HEK293 (cell line): Measurements from ENCODE around the gene FRMD4A.

Experiments
- CTCF ChIP-seq: fragments of 450-650 bp; formaldehyde crosslinking; IDR thresholded peaks from 2 replicates; pipeline ENCODE4 v1.5.1; 2016; ENCODE audit warnings: missing biosample characterization, missing genetic modification characterization
- GFI1B ChIP-seq: fragments of 450-650 bp; formaldehyde crosslinking; IDR thresholded peaks from 2 replicates; pipeline ENCODE4 v1.5.1; 2016; ENCODE audit warnings: missing biosample characterization, missing genetic modification characterization
- GLIS1 ChIP-seq: fragments of 450-650 bp; formaldehyde crosslinking; IDR thresholded peaks from 2 replicates; pipeline ENCODE4 v1.5.1; 2016; ENCODE audit warnings: missing biosample characterization, missing genetic modification characterization
- HIC1 ChIP-seq: fragments of 450-650 bp; formaldehyde crosslinking; IDR thresholded peaks from 2 replicates; pipeline ENCODE4 v1.5.1; 2016; ENCODE audit warnings: missing biosample characterization, missing genetic modification characterization
- MEIS1 ChIP-seq: sonication (generic); formaldehyde crosslinking; IDR thresholded peaks from 2 replicates; pipeline ENCODE4 v1.8.1; 2022; ENCODE audit warnings: missing genetic modification reagents, mild to moderate bottlenecking, borderline replicate concordance
- OSR2 ChIP-seq: fragments of 450-650 bp; formaldehyde crosslinking; IDR thresholded peaks from 2 replicates; pipeline ENCODE4 v1.5.1; 2016; ENCODE audit warnings: missing biosample characterization, missing genetic modification characterization
- SP2 ChIP-seq: fragments of 450-650 bp; formaldehyde crosslinking; IDR thresholded peaks from 2 replicates; pipeline ENCODE4 v1.5.1; 2016; ENCODE audit warnings: missing biosample characterization, missing genetic modification characterization
- YY1 ChIP-seq: fragments of 450-650 bp; formaldehyde crosslinking; IDR thresholded peaks from 2 replicates; pipeline ENCODE4 v1.5.1; 2018; ENCODE audit warnings: missing biosample characterization, missing genetic modification characterization
- YY2 ChIP-seq: fragments of 450-650 bp; formaldehyde crosslinking; IDR thresholded peaks from 2 replicates; pipeline ENCODE4 v1.5.1; 2016; ENCODE audit warnings: missing biosample characterization, missing genetic modification characterization
- ZBTB17 ChIP-seq: fragments of 450-650 bp; formaldehyde crosslinking; IDR thresholded peaks from 2 replicates; pipeline ENCODE4 v1.5.1; 2016; ENCODE audit warnings: missing biosample characterization, missing genetic modification characterization
- ZFHX2 ChIP-seq: fragments of 450-650 bp; formaldehyde crosslinking; conservative IDR thresholded peaks from 2 replicates; pipeline ENCODE4 v1.5.1; 2016; ENCODE audit warnings: missing biosample characterization, missing genetic modification characterization
- ZNF140 ChIP-seq: fragments of 450-650 bp; formaldehyde crosslinking; IDR thresholded peaks from 2 replicates; pipeline ENCODE4 v1.5.1; 2016; ENCODE audit warnings: missing biosample characterization, missing genetic modification characterization
- ZNF146 ChIP-seq: fragments of 450-650 bp; formaldehyde crosslinking; IDR thresholded peaks from 2 replicates; pipeline ENCODE4 v1.5.1; 2016; ENCODE audit warnings: missing biosample characterization, missing genetic modification characterization
- ZNF211 ChIP-seq: fragments of 450-650 bp; formaldehyde crosslinking; IDR thresholded peaks from 2 replicates; pipeline ENCODE4 v1.5.1; 2016; ENCODE audit warnings: low read depth, missing biosample characterization, missing genetic modification characterization
- ZNF214 ChIP-seq: fragments of 450-650 bp; formaldehyde crosslinking; IDR thresholded peaks from 2 replicates; pipeline ENCODE4 v1.5.1; 2017; ENCODE audit warnings: missing biosample characterization, mild to moderate bottlenecking, missing genetic modification characterization, borderline replicate concordance
- ZNF24 ChIP-seq: fragments of 450-650 bp; formaldehyde crosslinking; IDR thresholded peaks from 2 replicates; pipeline ENCODE4 v1.5.1; 2016; ENCODE audit warnings: missing biosample characterization, missing genetic modification characterization
- ZNF292 ChIP-seq: fragments of 450-650 bp; formaldehyde crosslinking; IDR thresholded peaks from 2 replicates; pipeline ENCODE4 v1.5.1; 2016; ENCODE audit warnings: low read depth, missing biosample characterization, missing genetic modification characterization, borderline replicate concordance
- ZNF391 ChIP-seq: fragments of 450-650 bp; formaldehyde crosslinking; IDR thresholded peaks from 2 replicates; pipeline ENCODE4 v1.5.1; 2016; ENCODE audit warnings: low read depth, missing biosample characterization, missing genetic modification characterization, borderline replicate concordance
- ZNF426 ChIP-seq: fragments of 450-650 bp; formaldehyde crosslinking; IDR thresholded peaks from 2 replicates; pipeline ENCODE4 v1.5.1; 2017; ENCODE audit warnings: missing biosample characterization, missing genetic modification characterization, mild to moderate bottlenecking, inconsistent platforms, moderate library complexity
- ZNF529 ChIP-seq: fragments of 450-650 bp; formaldehyde crosslinking; IDR thresholded peaks from 2 replicates; pipeline ENCODE4 v1.5.1; 2017; ENCODE audit warnings: missing genetic modification characterization, missing biosample characterization; ENCODE audit not compliant: insufficient replicate concordance
- ZNF571 ChIP-seq: fragments of 450-650 bp; formaldehyde crosslinking; IDR thresholded peaks from 2 replicates; pipeline ENCODE4 v1.5.0; 2017; ENCODE audit warnings: missing biosample characterization, missing genetic modification characterization
- ZNF629 ChIP-seq: fragments of 450-650 bp; formaldehyde crosslinking; IDR thresholded peaks from 2 replicates; pipeline ENCODE4 v1.5.1; 2017; ENCODE audit warnings: missing biosample characterization, missing genetic modification characterization
- ZNF654 ChIP-seq: fragments of 450-650 bp; formaldehyde crosslinking; IDR thresholded peaks from 2 replicates; pipeline ENCODE4 v1.5.1; 2016; ENCODE audit warnings: low read depth, missing biosample characterization, missing genetic modification characterization
- ZNF677 ChIP-seq: fragments of 450-650 bp; IDR thresholded peaks from 2 replicates; pipeline ENCODE4 v1.5.0; 2018; ENCODE audit warnings: missing biosample characterization, mild to moderate bottlenecking, missing genetic modification characterization, moderate library complexity
- ZNF768 ChIP-seq: fragments of 450-650 bp; formaldehyde crosslinking; IDR thresholded peaks from 2 replicates; pipeline ENCODE4 v1.5.1; 2018; ENCODE audit warnings: missing biosample characterization, mild to moderate bottlenecking, missing genetic modification characterization
- TF ChIP-seq, protein P1 (sequence below): fragments of 450-650 bp; formaldehyde crosslinking; IDR thresholded peaks from 2 replicates; pipeline ENCODE4 v1.5.1; 2016; ENCODE audit warnings: missing biosample characterization, missing genetic modification characterization, low read depth
- TF ChIP-seq, protein P2 (sequence below): fragments of 450-650 bp; formaldehyde crosslinking; IDR thresholded peaks from 2 replicates; pipeline ENCODE4 v1.5.1; 2016; ENCODE audit warnings: missing biosample characterization, missing genetic modification characterization
- TF ChIP-seq, protein P3 (sequence below): fragments of 450-650 bp; formaldehyde crosslinking; IDR thresholded peaks from 2 replicates; pipeline ENCODE4 v1.5.1; 2016; ENCODE audit warnings: missing biosample characterization, missing genetic modification characterization
- TF ChIP-seq, protein P4 (sequence below): fragments of 450-650 bp; formaldehyde crosslinking; IDR thresholded peaks from 2 replicates; pipeline ENCODE4 v1.5.1; 2017; ENCODE audit warnings: missing biosample characterization, missing genetic modification characterization

Gene FRMD4A

GRCh38 chr10:14032406-14032998, 298.2 kb downstream of the FRMD4A start (continued):
- TF ChIP-seq, protein P1, sequence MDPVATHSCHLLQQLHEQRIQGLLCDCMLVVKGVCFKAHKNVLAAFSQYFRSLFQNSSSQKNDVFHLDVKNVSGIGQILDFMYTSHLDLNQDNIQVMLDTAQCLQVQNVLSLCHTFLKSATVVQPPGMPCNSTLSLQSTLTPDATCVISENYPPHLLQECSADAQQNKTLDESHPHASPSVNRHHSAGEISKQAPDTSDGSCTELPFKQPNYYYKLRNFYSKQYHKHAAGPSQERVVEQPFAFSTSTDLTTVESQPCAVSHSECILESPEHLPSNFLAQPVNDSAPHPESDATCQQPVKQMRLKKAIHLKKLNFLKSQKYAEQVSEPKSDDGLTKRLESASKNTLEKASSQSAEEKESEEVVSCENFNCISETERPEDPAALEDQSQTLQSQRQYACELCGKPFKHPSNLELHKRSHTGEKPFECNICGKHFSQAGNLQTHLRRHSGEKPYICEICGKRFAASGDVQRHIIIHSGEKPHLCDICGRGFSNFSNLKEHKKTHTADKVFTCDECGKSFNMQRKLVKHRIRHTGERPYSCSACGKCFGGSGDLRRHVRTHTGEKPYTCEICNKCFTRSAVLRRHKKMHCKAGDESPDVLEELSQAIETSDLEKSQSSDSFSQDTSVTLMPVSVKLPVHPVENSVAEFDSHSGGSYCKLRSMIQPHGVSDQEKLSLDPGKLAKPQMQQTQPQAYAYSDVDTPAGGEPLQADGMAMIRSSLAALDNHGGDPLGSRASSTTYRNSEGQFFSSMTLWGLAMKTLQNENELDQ (tag by site-specific recombination), result no peak
- TF ChIP-seq ZNF654 (peak; percentile 16; the same call in 1 of the 2 replicates), ZNF426 (tag by site-specific recombination) (no peak), ZFHX2 (tag by site-specific recombination) (peak; percentile 36; the same call in 1 of the 2 replicates), ZNF140 (tag by site-specific recombination) (no peak), ZNF292 (tag by site-specific recombination) (no peak), GFI1B (tag by site-specific recombination) (no peak), SP2 (tag by site-specific recombination) (no peak), ZBTB17 (tag by site-specific recombination) (no peak), ZNF391 (tag by site-specific recombination) (no peak), ZNF146 (tag by site-specific recombination) (no peak), ZNF677 (tag by site-specific recombination) (no peak), GLIS1 (tag by site-specific recombination) (no peak), MEIS1 (no peak), YY2 (no peak), HIC1 (no peak), OSR2 (tag by site-specific recombination) (no peak), ZNF214 (no peak), YY1 (tag by site-specific recombination) (no peak), ZNF529 (no peak), CTCF (peak; percentile 69), ZNF24 (tag by site-specific recombination) (0 out of 2 replicates have a peak, but pooled peaks have one; percentile 25), ZNF768 (no peak), ZNF629 (tag by site-specific recombination) (no peak), ZNF571 (no peak), ZNF211 (tag by site-specific recombination) (no peak)
- TF ChIP-seq, protein P2, sequence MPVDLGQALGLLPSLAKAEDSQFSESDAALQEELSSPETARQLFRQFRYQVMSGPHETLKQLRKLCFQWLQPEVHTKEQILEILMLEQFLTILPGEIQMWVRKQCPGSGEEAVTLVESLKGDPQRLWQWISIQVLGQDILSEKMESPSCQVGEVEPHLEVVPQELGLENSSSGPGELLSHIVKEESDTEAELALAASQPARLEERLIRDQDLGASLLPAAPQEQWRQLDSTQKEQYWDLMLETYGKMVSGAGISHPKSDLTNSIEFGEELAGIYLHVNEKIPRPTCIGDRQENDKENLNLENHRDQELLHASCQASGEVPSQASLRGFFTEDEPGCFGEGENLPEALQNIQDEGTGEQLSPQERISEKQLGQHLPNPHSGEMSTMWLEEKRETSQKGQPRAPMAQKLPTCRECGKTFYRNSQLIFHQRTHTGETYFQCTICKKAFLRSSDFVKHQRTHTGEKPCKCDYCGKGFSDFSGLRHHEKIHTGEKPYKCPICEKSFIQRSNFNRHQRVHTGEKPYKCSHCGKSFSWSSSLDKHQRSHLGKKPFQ (tag by site-specific recombination), result no peak
- TF ChIP-seq, protein P3, sequence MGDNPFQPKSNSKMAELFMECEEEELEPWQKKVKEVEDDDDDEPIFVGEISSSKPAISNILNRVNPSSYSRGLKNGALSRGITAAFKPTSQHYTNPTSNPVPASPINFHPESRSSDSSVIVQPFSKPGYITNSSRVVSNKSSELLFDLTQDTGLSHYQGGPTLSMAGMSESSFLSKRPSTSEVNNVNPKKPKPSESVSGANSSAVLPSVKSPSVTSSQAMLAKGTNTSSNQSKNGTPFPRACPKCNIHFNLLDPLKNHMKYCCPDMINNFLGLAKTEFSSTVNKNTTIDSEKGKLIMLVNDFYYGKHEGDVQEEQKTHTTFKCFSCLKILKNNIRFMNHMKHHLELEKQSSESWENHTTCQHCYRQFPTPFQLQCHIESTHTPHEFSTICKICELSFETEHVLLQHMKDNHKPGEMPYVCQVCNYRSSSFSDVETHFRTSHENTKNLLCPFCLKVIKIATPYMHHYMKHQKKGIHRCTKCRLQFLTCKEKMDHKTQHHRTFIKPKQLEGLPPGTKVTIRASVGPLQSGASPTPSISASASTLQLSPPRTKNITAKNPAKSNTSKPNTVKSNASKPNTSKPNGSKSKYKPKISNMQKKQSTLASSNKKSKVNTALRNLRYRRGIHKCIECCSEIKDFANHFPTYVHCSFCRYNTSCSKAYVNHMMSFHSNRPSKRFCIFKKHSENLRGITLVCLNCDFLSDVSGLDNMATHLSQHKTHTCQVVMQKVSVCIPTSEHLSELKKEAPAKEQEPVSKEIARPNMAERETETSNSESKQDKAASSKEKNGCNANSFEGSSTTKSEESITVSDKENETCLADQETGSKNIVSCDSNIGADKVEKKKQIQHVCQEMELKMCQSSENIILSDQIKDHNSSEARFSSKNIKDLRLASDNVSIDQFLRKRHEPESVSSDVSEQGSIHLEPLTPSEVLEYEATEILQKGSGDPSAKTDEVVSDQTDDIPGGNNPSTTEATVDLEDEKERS (tag by site-specific recombination), result no peak
- TF ChIP-seq, protein P4, sequence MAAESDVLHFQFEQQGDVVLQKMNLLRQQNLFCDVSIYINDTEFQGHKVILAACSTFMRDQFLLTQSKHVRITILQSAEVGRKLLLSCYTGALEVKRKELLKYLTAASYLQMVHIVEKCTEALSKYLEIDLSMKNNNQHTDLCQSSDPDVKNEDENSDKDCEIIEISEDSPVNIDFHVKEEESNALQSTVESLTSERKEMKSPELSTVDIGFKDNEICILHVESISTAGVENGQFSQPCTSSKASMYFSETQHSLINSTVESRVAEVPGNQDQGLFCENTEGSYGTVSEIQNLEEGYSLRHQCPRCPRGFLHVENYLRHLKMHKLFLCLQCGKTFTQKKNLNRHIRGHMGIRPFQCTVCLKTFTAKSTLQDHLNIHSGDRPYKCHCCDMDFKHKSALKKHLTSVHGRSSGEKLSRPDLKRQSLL (tag by site-specific recombination), result no peak
